GM12874 (cell line): Measurements from ENCODE around the gene SPACDR.

Source experiments
- TF ChIP-seq, protein P1 (sequence below): IDR thresholded peaks from 2 replicates; pipeline ENCODE4 v1.5.1; 2011; ENCODE audit warnings: low read depth, mild to moderate bottlenecking, control low read depth, low read length, moderate library complexity; ENCODE audit not compliant: insufficient read depth

SPACDR gene

DNA sequence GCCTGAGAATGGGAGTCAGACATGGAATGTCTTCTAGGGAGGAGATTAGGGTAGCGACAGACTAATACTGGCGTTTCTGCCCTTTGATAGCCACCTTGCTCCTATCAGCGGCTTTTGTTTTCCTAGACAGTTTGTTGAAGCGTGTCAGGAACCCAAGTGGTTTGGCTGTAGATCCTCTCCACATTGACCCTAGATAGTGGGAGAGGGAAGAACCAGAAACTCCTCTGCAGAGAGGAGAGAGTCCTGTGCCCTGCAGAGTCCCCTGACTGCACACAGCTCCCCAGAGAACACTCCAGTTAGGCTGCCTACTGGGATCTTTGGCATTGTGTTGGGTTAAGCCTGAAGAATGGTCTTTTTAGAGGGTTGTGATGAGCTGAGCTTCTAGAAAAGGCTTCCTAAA, 32.0 kb downstream of the SPACDR start:
- TF ChIP-seq, protein P1, sequence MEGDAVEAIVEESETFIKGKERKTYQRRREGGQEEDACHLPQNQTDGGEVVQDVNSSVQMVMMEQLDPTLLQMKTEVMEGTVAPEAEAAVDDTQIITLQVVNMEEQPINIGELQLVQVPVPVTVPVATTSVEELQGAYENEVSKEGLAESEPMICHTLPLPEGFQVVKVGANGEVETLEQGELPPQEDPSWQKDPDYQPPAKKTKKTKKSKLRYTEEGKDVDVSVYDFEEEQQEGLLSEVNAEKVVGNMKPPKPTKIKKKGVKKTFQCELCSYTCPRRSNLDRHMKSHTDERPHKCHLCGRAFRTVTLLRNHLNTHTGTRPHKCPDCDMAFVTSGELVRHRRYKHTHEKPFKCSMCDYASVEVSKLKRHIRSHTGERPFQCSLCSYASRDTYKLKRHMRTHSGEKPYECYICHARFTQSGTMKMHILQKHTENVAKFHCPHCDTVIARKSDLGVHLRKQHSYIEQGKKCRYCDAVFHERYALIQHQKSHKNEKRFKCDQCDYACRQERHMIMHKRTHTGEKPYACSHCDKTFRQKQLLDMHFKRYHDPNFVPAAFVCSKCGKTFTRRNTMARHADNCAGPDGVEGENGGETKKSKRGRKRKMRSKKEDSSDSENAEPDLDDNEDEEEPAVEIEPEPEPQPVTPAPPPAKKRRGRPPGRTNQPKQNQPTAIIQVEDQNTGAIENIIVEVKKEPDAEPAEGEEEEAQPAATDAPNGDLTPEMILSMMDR = no peak

DNA sequence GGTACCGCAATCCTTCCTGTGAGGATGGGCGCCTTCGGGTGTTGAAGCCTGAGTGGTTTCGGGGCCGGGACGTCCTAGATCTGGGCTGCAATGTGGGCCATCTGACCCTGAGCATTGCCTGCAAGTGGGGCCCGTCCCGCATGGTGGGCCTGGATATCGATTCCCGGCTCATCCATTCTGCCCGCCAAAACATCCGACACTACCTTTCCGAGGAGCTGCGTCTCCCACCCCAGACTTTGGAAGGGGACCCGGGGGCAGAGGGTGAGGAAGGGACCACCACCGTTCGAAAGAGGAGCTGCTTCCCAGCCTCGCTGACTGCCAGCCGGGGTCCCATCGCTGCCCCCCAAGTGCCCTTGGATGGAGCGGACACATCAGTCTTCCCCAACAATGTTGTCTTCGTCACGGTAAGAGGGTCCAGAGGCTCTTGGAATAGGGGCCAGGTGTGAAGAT, 32.7 kb downstream of the SPACDR start:
- TF ChIP-seq, protein P1 = no peak

DNA sequence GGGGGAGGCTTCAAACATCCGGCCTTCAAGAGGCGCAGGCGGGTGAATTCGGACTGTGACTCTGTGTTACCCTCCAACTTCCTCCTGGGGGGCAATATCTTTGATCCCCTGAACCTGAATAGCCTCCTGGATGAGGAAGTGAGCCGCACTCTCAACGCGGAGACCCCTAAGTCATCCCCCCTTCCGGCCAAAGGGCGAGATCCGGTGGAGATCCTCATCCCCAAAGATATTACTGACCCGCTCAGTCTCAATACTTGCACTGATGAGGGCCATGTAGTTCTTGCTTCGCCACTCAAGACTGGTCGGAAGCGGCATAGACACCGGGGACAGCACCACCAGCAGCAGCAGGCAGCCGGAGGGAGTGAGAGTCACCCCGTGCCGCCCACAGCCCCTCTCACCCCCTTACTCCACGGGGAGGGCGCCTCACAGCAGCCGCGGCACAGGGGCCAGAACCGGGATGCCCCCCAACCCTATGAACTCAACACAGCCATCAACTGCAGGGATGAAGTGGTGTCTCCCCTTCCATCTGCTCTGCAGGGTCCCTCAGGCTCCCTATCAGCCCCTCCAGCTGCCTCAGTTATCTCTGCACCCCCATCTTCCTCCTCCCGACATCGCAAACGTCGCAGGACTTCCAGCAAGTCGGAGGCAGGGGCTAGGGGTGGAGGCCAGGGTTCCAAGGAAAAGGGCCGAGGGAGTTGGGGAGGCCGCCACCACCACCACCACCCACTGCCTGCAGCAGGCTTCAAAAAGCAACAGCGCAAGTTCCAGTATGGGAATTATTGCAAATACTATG, 33.4 kb downstream of the SPACDR start:
- TF ChIP-seq, protein P1 = no peak

DNA sequence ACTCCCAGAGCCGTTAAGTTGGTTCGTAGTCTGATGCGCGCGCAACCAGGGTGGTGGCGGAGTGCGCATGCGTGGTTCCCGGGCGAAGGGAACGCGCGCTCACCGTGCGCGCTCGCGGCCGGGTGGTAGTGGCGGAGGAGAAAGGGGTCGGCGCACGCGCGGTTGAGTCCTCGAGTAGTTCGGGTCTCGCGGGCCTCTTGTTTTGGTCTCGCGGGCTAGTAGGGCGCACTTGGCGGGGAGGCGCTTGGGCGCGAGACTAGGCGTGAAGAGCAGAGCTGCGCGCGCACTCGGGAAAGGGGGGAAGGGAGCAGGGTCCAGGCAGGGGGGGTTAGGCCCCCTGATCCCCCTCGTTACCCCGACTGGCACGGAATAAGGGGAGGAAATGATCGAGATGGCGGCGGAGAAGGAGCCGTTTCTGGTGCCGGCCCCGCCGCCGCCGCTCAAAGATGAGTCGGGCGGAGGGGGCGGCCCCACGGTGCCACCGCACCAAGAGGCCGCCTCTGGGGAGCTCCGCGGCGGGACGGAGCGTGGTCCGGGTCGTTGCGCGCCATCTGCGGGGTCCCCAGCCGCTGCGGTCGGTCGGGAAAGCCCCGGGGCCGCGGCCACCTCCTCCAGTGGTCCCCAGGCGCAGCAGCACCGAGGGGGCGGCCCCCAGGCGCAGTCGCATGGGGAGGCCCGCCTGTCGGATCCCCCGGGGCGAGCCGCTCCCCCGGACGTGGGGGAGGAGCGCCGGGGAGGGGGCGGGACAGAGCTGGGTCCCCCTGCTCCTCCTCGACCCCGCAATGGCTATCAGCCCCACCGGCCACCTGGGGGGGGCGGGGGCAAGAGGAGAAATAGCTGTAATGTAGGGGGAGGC, 34.2 kb downstream of the SPACDR start, which contains the start of gene MEPCE:
TSS of gene MEPCE (plus strand) at position 195 of the 856 bp plus-strand sequence. CDS start at position 383, 188 bp downstream.
- TF ChIP-seq, protein P1 = no peak

DNA sequence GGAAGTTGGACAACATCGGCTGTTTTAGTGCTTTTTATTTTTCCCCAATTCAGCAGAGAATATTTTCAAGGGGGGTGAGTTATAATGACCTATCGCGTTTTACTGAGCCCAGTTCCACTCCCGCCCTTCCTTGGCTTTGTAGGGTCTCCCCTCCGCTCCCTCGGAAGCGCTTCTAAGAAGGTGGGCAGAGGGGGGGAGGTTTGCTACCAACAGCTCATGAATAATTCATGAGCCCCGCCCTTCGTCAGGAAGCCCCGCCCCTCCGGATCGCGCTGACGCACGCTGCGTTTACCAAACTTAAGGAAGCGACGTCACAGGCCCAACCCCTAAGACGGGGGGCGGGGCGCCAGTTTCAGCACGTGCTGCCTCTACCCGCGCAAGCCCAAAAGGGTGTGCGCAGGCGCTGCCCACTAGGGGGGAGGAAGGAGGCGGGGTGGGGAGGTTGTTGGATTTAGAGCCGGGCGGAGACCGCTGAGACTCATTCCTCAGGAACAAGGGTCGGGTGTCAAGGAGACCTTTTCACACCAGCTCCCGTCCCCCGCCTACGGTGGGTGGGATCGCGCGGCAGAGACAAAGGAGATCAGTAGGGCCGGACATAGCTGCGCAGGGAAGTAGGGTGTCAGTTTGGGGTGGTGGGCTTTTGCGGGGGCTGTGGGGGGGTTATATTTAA, 35.0 kb downstream of the SPACDR start:
- TF ChIP-seq, protein P1 = no peak

DNA sequence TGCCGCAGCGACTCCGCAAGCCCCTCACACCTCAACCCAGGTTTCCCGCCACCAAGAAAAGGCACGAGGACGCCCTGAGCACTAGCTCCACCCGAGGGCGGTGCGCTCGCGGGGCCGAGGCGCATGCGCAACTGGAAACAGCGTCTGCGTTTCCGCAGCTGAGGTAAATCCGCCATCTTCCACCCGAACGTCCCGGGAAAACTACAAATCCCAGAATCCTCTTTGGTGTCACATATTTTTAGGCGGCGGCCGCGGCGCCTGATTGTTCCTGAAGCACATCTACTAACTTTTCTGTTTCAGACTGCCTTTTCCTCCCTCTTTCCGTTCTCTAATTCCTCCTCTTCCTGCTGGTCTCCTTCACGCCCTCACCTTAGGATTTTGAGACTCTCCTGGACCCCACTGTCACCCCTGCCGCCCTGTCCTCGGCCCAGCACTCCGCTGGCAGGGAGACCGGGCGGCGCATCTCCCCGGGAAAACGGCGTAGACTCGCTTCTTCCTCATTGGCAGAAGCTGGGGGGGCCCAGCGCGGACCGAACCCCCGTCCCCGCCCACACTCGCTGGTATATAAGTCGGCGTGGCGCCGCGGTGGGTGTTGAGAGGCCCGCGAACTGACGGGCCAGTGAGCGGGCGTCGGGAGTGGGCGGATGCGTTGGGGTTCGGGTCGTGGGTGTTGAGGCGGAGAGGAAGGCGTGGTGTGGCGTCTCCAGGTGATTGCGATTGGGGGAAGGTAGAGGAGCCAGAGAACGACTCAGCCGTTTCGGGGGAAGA, 35.7 kb downstream of the SPACDR start, which contains the start of gene ZCWPW1:
TSS of gene ZCWPW1 (minus strand) at position 505 of the 768 bp plus-strand sequence. CDS start 8,054 bp downstream, outside the sequence.
- TF ChIP-seq, protein P1 = no peak
